ENCODE results near the gene DDI1.

The DDI1 gene

GRCh38 chr11:104078245-104078644, 41.8 kb downstream of the DDI1 start:
- no peak for DNase-seq (ENCODE audit: low spot score)

DNA sequence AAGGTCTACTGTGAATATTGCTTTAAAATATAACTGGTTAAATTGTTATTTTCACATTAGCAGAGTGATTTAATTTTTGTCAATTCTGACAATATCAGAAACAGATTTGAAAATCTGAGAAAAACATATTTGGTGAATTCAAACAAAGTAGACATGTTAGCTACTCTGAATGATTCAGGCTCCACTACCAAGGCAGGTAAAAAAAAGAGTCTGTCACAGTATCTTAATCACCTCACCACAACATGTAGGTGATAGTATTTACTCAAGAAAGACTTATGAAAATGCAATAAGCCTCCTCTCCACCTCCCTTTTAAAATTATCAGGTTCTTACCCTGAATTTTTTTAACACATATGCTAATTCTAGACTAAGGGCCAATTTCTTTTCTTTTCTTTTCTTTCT, 42.6 kb downstream of the DDI1 start:
- DNase-seq (ENCODE audit: low spot score): no peak

- no peak for DNase-seq (ENCODE audit: low spot score)
Observed at GRCh38 chr11:104086621-104087020, 50.2 kb downstream of the DDI1 start.
